ENCODE data around the gene CDK12. TPM values are rescaled to one million over a fixed set of nuclear protein-coding genes. Genes with fewer than 3 reads are reported as not detected.

Gene CDK12
- total and polyA plus RNA-seq, 2 donors (not counting 1 experiment from before 2014, with no cell fraction given) = 19.4 to 24.9 TPM

DNA sequence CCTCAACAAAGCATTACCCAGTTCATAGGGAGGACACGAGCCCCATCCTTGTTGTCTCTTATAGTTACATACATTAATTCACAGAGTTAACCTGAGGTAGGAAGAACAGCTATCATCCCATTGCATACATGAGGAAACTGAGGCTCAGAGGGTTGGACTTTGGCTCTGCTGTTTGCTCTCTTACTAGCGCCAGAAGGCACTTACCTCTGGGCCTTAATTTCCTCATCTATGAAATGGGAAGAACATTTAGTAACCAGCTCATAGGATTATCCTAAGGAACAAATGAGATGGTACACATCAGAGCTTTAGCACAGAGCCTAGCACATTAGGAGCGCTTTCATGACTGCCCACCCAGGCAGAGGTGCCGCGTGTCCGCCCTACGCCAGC, 118.8 kb downstream of the CDK12 start:
- no peak overlapping the region for H3K27ac ChIP-seq (ENCODE audit: insufficient read depth, low read length)
- no peak overlapping the region for H2AFZ ChIP-seq (ENCODE audit: low read length)
- no peak for DNase-seq (ENCODE audit: low read depth in 2 of 2)
- peaks cover 3% of the 10 kb centered on the region for H3K27me3 ChIP-seq (ENCODE audit: control insufficient read depth, insufficient read depth, low read length)
- no peaks in the 10 kb centered on the region for H3K79me2 ChIP-seq (ENCODE audit: control insufficient read depth, insufficient read depth, low read length)
- TF ChIP-seq, protein P1, sequence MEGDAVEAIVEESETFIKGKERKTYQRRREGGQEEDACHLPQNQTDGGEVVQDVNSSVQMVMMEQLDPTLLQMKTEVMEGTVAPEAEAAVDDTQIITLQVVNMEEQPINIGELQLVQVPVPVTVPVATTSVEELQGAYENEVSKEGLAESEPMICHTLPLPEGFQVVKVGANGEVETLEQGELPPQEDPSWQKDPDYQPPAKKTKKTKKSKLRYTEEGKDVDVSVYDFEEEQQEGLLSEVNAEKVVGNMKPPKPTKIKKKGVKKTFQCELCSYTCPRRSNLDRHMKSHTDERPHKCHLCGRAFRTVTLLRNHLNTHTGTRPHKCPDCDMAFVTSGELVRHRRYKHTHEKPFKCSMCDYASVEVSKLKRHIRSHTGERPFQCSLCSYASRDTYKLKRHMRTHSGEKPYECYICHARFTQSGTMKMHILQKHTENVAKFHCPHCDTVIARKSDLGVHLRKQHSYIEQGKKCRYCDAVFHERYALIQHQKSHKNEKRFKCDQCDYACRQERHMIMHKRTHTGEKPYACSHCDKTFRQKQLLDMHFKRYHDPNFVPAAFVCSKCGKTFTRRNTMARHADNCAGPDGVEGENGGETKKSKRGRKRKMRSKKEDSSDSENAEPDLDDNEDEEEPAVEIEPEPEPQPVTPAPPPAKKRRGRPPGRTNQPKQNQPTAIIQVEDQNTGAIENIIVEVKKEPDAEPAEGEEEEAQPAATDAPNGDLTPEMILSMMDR (conservative IDR thresholded peaks at IDR 0.05 in 1 of 2, IDR thresholded peaks at IDR 0.05 in 1 of 2; ENCODE audit: low read depth in 1 of 2, low read length in 2 of 2) = no peak
- TF ChIP-seq EZH2 (IDR thresholded peaks at IDR 0.05; ENCODE audit: low read length, missing control alignments) = no peak
- no peaks in the 10 kb centered on the region for H4K20me1 ChIP-seq (ENCODE audit: control insufficient read depth, extremely low read depth, insufficient read depth, low read length)
- no peak overlapping the region for H3K4me3 ChIP-seq (replicated peaks in 1 of 4; ENCODE audit: control extremely low read depth in 1 of 4, insufficient read depth in 1 of 4, low read depth in 3 of 4, low read length in 4 of 4)
- no peak overlapping the region for H3K4me2 ChIP-seq (ENCODE audit: extremely low read depth, insufficient read depth, low read length)
- no peak overlapping the region for H3K9ac ChIP-seq (ENCODE audit: insufficient read depth, low read length)
- no peaks in the 10 kb centered on the region for H3K4me1 ChIP-seq (ENCODE audit: control insufficient read depth, extremely low read depth, insufficient read depth, low read length)
- H3K36me3 ChIP-seq (ENCODE audit: control insufficient read depth, insufficient read depth, low read length) = no peaks in the 10 kb centered on the region
- H3K9me3 ChIP-seq (ENCODE audit: control insufficient read depth, insufficient read depth, low read depth, low read length) = no peaks in the 10 kb centered on the region

DNA sequence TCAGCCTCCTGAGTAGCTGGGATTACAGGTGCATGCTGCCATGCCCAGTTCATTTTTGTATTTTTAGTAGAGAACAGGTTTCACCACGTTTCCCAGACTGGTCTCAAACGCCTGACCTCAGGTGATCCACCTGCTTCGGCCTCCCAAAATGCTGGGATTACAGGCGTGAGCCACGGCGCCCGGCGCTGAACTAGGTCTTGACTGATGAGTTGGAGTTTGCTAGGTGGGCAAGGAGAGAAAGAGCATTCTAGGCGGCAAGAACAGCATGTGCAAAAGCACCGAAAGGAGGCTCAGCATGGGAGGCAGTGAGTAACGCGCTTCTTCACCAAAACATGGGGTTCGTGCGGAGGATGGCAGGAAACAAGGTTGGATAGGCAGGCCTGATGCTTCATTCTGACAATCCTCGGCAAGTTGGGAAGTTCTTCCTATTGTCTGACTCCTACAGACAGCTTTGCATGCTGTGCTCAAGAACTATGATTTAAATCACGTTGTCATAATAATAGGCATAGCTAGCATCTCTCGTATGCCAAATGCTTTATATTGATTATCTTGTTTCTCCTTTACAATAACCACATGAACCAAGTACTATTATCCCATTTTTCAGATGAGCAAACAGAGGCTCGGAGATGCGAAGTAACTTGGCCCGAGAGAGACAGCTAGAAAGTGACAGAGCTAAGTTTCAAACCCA, 119.9 kb downstream of the CDK12 start:
- H3K79me2 ChIP-seq (ENCODE audit: control insufficient read depth, insufficient read depth, low read length) = no peaks in the 10 kb centered on the region
- no peaks in the 10 kb centered on the region for H3K4me1 ChIP-seq (ENCODE audit: control insufficient read depth, extremely low read depth, insufficient read depth, low read length)
- H2AFZ ChIP-seq (ENCODE audit: low read length) = no peak overlapping the region
- H3K4me3 ChIP-seq (replicated peaks in 1 of 4; ENCODE audit: control extremely low read depth in 1 of 4, insufficient read depth in 1 of 4, low read depth in 3 of 4, low read length in 4 of 4) = no peak overlapping the region
- TF ChIP-seq, protein P1 (conservative IDR thresholded peaks at IDR 0.05 in 1 of 2, IDR thresholded peaks at IDR 0.05 in 1 of 2; ENCODE audit: low read depth in 1 of 2, low read length in 2 of 2) = no peak
- H3K4me2 ChIP-seq (ENCODE audit: extremely low read depth, insufficient read depth, low read length) = no peak overlapping the region
- H3K36me3 ChIP-seq (ENCODE audit: control insufficient read depth, insufficient read depth, low read length) = no peaks in the 10 kb centered on the region
- no peaks in the 10 kb centered on the region for H4K20me1 ChIP-seq (ENCODE audit: control insufficient read depth, extremely low read depth, insufficient read depth, low read length)
- no peak overlapping the region for H3K9ac ChIP-seq (ENCODE audit: insufficient read depth, low read length)
- no peak for DNase-seq (ENCODE audit: low read depth in 2 of 2)
- H3K27me3 ChIP-seq (ENCODE audit: control insufficient read depth, insufficient read depth, low read length) = peaks cover 3% of the 10 kb centered on the region
- H3K27ac ChIP-seq (ENCODE audit: insufficient read depth, low read length) = no peak overlapping the region
- H3K9me3 ChIP-seq (ENCODE audit: control insufficient read depth, insufficient read depth, low read depth, low read length) = no peaks in the 10 kb centered on the region

DNA sequence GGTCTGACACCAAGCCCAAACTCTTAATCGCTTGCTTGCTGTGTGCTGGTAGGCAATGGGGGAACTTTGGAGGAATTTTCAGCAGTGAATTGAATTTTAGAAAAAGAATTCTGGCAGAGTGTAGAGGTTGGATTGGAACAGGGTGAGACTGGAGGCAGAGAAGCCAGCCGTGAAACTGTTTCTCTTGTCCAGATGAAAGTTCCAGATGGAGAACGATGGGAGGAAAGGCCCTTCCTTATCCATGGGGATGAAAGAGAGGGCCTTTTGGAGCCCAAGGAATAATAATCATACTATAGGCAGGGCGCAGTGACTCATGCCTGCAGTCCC, 120.4 kb downstream of the CDK12 start:
- H2AFZ ChIP-seq (ENCODE audit: low read length) = no peak overlapping the region
- no peaks in the 10 kb centered on the region for H3K79me2 ChIP-seq (ENCODE audit: control insufficient read depth, insufficient read depth, low read length)
- no peak overlapping the region for H3K9ac ChIP-seq (ENCODE audit: insufficient read depth, low read length)
- no peak overlapping the region for H3K4me2 ChIP-seq (ENCODE audit: extremely low read depth, insufficient read depth, low read length)
- no peaks in the 10 kb centered on the region for H3K4me1 ChIP-seq (ENCODE audit: control insufficient read depth, extremely low read depth, insufficient read depth, low read length)
- H4K20me1 ChIP-seq (ENCODE audit: control insufficient read depth, extremely low read depth, insufficient read depth, low read length) = no peaks in the 10 kb centered on the region
- no peaks in the 10 kb centered on the region for H3K9me3 ChIP-seq (ENCODE audit: control insufficient read depth, insufficient read depth, low read depth, low read length)
- H3K36me3 ChIP-seq (ENCODE audit: control insufficient read depth, insufficient read depth, low read length) = no peaks in the 10 kb centered on the region
- no peak for DNase-seq (ENCODE audit: low read depth in 2 of 2)
- H3K4me3 ChIP-seq (replicated peaks in 1 of 4; ENCODE audit: control extremely low read depth in 1 of 4, insufficient read depth in 1 of 4, low read depth in 3 of 4, low read length in 4 of 4) = no peak overlapping the region
- H3K27me3 ChIP-seq (ENCODE audit: control insufficient read depth, insufficient read depth, low read length) = peaks cover 3% of the 10 kb centered on the region
- TF ChIP-seq, protein P1 (conservative IDR thresholded peaks at IDR 0.05 in 1 of 2, IDR thresholded peaks at IDR 0.05 in 1 of 2; ENCODE audit: low read depth in 1 of 2, low read length in 2 of 2) = no peak
- TF ChIP-seq EZH2 (IDR thresholded peaks at IDR 0.05; ENCODE audit: low read length, missing control alignments) = no peak
- no peak overlapping the region for H3K27ac ChIP-seq (ENCODE audit: insufficient read depth, low read length)

Data from fibroblast of lung (primary cell).